GM04503 (cell line): Measurements from ENCODE around the gene PRRT1.
A peak's percentile ranks its signal among the peaks of the same experiment; 100 is the strongest.
"Not testable (repeated sequence)": the region's sequence is repeated elsewhere in the genome, so short reads cannot be mapped to it uniquely, and the experiment has no call there.

Experiments
- DNase-seq: peaks from one replicate; pipeline ENCODE4 v3.0.0-alpha.2; 2012; ENCODE audit warnings: low read depth

Gene PRRT1

GRCh38 chr6:32120573-32121059 is 31.1 kb downstream of the PRRT1 start:
- DNase-seq = no peak

DNA sequence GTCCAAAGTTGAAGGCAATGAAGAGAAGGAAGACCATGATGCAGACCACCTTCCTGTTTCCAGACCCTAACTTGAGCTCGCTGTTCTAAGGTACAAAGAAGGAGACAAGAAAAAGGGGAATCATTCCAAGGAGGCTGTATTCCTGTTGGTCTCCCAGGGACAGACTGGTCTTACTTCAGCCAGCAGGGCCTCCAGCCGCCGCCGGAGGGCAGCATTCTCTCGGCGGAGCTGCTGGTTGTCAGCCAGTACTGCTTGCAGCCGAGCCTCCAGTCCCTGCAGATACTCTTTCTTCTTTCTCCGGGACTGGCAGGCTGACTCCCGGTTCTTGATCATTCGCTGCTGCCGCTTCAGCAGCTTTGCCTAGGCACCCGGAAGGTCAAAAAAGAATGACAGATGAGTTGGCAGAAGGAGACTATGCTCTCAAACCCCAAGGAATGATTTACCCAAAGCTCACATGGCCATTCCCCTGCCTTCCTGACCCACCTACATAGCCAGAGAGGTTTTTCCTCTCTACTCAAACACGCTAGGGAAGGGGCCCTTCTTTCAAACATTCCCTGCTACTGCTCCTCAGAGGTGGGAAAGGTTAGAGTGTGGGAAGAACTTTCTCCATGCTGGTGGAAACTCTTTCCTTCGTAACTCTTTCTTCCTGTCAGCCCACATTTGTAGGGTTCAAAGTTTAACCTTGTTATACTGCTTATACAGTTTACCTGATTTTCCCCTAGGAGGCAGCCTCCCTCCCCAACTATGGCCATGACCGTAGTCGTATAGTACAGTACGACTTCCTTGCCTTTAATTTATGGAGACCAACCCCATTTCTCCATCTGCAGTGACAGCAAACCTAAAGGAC is 32.7 kb downstream of the PRRT1 start:
- DNase-seq = no peak

- no peak for DNase-seq
Measured at GRCh38 chr6:32117461-32117860, 34.3 kb downstream of the PRRT1 start.

- no peak for DNase-seq
Measured at GRCh38 chr6:32116674-32117073, 35.1 kb downstream of the PRRT1 start.

DNA sequence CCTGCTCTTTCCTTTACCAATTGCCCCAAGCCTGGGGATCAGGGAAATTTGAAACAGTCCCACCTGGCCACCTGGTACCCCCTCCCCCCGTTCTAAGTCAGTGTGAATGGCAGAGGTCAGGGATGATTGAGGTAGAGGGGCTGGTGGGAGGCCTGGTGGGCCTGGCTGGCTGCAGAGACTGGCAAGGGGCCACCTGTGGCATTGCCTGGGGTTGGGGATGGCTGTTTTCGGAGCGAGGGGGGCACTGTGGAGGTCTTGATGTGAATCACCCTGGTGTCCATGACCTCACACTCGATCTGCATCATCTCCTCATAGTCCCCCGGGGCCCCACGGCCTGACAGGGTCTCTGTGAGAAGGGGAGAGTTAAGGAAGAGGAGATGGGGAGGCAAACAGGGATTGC is 36.1 kb downstream of the PRRT1 start:
- DNase-seq = no peak

- DNase-seq = peak; percentile 80
Measured at GRCh38 chr6:32114796-32115195, 36.9 kb downstream of the PRRT1 start.

DNA sequence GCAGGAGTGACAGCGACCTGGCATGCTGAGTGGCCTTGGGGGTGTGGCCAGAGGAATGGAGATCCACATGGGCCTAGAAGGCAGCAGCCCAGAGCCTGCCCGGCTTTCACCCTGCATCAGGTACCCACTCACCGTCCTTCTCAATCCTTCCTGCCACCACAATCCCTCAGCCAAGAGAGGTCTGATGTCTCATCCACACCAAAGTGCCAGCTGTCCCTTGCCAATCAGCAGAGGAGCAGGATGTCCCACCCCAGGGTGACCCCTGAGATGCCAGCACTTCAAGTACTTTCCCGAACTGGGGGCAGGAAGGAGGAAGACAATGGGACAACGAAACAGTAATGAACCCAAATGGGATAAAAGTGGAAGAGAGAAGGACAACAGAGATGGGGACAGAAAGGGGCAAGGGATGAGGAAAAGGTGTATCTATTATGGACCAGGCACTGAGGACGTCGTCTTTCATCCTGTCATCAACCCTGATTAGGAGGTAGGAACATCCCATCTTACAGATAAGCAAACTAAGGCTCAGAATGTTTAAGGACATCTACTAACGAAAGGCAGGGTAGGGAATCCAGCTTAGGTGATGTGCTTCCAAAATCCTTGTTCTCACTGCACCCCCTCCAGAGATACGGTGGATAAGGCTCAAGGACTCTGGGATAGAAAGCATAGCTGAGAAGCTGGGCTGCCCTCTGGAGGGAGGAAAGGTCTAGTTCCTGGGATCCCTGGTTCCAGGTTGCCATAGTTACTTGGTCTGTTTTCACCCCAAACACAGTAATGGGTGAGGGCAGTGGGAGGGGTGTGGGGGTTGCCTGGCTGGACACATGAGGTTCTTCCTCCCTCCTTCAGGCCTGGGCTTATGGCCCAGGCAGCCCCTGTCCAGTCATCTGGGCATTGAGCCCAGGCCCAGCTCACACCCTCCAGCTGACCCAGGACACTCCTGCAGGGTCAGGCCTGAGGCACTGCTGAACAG is 38.1 kb downstream of the PRRT1 start:
- peak; percentile 98 for DNase-seq

- no peak for DNase-seq
Measured at GRCh38 chr6:32112431-32112980, 39.2 kb downstream of the PRRT1 start.

- no peak for DNase-seq
Measured at GRCh38 chr6:32111424-32112066, 40.2 kb downstream of the PRRT1 start.

DNA sequence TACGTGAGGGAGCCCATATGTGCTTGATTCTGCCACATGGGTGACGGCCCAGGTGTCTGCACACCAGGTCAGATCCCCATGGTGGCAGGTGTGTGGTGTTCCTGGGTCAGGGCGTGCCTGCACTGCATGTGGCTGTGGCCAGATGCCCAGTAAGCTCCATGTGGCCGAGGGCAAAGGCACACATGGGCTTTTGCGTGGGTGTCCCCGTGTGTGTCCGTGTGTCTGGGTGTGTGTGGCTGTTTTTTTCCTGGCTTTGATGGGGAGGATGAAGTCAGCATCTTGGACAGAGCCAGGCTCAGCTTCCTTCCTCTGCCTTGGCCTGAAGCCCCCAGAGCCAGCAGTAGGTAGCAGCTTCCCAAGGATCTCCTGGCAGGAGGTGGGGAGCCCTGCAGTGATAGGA is 41.1 kb downstream of the PRRT1 start:
- no peak for DNase-seq

GRCh38 chr6:32109765-32110160 is 42.0 kb downstream of the PRRT1 start:
- no peak for DNase-seq

DNA sequence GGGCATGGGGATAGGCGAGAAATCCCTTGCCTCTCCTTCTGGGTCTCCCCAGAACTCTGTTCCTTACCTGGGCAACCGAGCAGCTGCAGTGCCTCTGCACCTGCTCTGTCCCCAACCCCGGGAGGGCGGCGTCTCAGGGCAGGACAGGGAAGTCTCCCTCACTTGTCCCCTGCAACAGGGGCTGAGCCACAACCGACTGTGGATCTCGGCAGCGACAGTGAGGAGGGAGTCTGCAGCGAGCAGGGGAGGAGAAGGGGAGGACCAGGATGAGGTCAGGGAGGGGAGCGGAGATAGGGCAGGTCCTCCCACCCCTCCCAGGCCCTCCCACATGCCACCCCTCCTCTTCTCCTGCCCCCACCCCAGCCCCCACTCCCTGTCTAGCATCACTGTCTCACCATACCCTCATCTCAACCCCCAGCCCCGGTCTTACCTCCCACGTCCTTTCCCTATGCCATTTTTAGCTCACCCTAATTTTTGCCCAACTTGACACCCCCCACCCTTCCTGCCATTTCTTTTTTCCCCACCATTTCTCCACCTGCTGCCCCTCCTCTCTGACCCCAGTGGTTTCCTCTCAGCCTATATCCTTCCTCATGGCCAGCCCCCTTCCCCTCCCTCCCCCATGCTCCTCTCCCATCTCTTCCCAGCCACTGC is 42.5 kb downstream of the PRRT1 start, which contains the start of gene TNXB:
TNXB (minus strand) TSS at position 225 of the 651 bp plus-strand sequence. CDS start 11,140 bp downstream, outside the sequence.
- no peak for DNase-seq

GRCh38 chr6:32108727-32109113 is 43.0 kb downstream of the PRRT1 start:
- DNase-seq = no peak

DNA sequence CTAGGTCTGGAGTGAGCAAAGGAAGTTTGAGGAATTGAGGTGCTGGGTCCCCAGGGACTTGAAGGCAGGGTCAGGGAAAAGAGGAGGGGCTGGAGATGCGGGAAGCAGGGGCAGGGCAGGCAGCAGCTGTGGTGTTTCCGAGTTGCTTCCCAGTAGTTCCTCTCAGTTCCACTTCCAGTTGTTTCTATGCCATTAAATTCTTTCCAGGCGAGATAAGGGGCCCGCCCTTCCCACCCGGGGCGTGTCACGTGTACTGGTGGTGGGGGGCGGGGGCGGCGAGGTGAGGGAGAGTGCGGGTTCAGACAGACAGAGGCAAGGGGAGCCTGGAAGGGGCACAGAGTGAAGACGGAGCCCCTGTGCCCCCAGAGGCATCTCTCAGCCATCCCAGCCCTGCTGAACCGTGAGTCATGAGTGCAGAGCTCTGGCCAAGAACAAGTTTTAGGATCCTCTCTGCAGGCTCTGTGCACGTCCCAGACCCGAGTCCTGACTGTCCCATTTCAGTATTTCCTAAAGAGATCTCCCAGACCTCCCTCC is 43.6 kb downstream of the PRRT1 start:
- DNase-seq = no peak

GRCh38 chr6:32107406-32107805 is 44.3 kb downstream of the PRRT1 start:
- no peak for DNase-seq

DNA sequence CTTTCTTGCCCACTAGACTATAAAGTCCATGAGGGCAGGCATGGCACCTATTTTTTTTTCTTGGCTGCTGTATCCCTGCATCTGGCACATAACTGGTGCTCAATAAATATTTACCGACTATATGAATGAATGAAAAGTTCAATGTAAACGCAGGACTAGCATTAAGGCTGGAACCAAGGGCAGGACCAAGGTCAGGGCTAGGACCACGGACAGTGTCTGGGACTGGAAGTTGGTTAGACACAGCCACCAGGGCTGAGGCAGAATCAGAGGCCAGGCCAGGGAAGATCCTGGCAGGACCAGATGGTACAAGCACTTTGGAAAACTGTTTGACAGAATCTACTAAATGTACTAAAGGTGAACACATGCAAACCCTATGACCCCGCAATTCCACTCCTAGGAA is 46.3 kb downstream of the PRRT1 start:
- DNase-seq = no peak

DNA sequence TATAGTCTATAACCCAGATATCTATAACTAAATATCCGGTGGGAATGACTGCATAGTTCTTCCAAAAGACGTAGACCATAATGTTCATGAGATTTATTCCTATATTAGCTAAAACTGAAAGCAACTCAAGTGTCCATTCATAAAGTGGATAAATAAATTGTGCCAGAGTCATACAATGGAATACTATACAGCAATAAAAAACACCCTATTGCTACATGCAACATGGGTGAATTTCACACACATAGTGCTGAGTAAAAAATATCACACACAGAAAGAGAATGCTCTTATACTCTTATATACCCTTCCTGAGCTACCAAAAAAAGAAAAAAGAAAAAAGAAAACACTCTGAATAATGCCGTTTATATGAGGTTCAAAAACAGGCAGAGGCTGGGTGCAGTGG is 49.5 kb downstream of the PRRT1 start:
- DNase-seq = no peak

DNA sequence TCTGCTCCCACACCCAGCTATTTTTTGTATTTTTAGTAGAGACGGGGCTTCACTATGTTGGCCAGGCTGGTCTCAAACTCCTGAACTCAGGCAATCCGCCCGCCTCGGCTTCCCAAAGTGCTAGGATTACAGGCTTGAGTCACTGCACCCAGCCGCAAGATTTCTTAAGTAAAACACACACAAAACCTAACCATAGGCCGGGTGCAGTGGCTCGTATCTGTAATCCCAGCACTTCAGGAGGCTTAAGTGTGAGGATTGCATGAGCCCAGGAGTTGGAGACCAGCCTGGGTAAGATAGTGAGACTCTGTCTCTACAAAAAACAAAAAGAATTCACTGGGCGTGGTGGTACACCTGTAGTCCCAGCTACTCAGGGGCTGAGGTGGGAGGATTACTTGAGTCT is 51.5 kb downstream of the PRRT1 start:
- DNase-seq = not testable (repeated sequence)
